K562 (cell line): ENCODE data around the gene SPATA20. TPM values are rescaled to one million over a fixed set of nuclear protein-coding genes. Genes with fewer than 3 reads are reported as not detected.

Experiments used
- ATAC-seq: fragments of 200-7000 bp; cut with Tn5 transposase; 3 replicates; pipeline ENCODE4 v1.9.1; 2020; ENCODE audit warnings: moderate library complexity
- BruUV-seq: library from RNA; stranded (reverse); fragments of 400-500 nt; replicated peaks from 2 replicates; lab custom pipeline; 2021; lab: Mats Ljungman, UMichigan
- CTCF ChIA-PET: fragments of 300-600 bp; formaldehyde crosslinking; extraction: SDS; loops from one replicate; lab custom pipeline; 2021; ENCODE audit warnings: low intra/inter-chr PET ratio; lab: Yijun Ruan, JAX
- POLR2A ChIA-PET: fragments of 300-600, 350-650 bp; sonication (Branson Sonifier 250); formaldehyde crosslinking; extraction: SDS; loops from one replicate; lab custom pipeline; 2021; ENCODE audit warnings: antibody characterized with exemption, inconsistent platforms; lab: Yijun Ruan, JAX
- DNase-seq, 4 experiments: peaks; one replicate each; pipeline versions ENCODE4 v3.0.0 to v3.0.0-alpha.2; 2011 to 2018; ENCODE audit warnings: low spot score in 3 of 4, mixed read lengths in 3 of 4; ENCODE audit errors: extremely low read depth in 1 of 4
- FAIRE-seq: peaks from 2 replicates; lab custom pipeline; 2011; peaks lifted over from hg19 to GRCh38; lab: Jason Lieb, UNC
- H2AFZ ChIP-seq: 2 replicates; pipeline ENCODE4 v1.6.0; 2011; ENCODE audit warnings: low read depth, low read length, control low read depth, inconsistent platforms
- H3K27ac ChIP-seq: fragments of 200-600 bp; 3 replicates; pipeline ENCODE4 v1.8.0; 2011; ENCODE audit warnings: low read depth, mild to moderate bottlenecking, control low read depth, inconsistent platforms, low read length, moderate library complexity, mixed read lengths; ENCODE audit errors: extremely low read depth
- H3K27me3 ChIP-seq, 2 experiments: fragments of 300-600 bp in 1 of 2; 2 replicates in 1 of 2; 3 replicates in 1 of 2; pipeline versions ENCODE4 v1.6.0 to v1.8.0; 2011; ENCODE audit warnings: inconsistent platforms in 2 of 2, low read length in 2 of 2, mild to moderate bottlenecking in 1 of 2, mixed read lengths in 1 of 2, moderate library complexity in 1 of 2; ENCODE audit not compliant: control insufficient read depth in 2 of 2, insufficient read depth in 2 of 2
- H3K36me3 ChIP-seq: fragments of 300-600 bp; 3 replicates; pipeline ENCODE4 v1.8.0; 2011; ENCODE audit warnings: mild to moderate bottlenecking, low read length, inconsistent platforms; ENCODE audit not compliant: control insufficient read depth, insufficient read depth
- H3K4me1 ChIP-seq, 2 experiments: fragments of 200-600 bp in 1 of 2; replicated peaks in 1 of 2; 2 replicates in 1 of 2; 3 replicates in 1 of 2; pipeline versions ENCODE4 v1.5.1 to v1.8.0; 2011; ENCODE audit warnings: inconsistent platforms in 2 of 2, low read length in 2 of 2, mild to moderate bottlenecking in 1 of 2, mixed read lengths in 1 of 2, moderate library complexity in 1 of 2; ENCODE audit not compliant: control insufficient read depth in 2 of 2, insufficient read depth in 2 of 2
- H3K4me2 ChIP-seq: 2 replicates; pipeline ENCODE4 v1.6.1; 2011; ENCODE audit warnings: low read length, control low read depth, inconsistent platforms, mixed read lengths; ENCODE audit not compliant: insufficient read depth
- H3K4me3 ChIP-seq: fragments of 200-600 bp; sonication (generic), shearing (Covaris generic); 2 replicates; pipeline ENCODE4 v1.5.1; 2016; ENCODE audit warnings: control low read depth, inconsistent platforms
- H3K79me2 ChIP-seq: fragments of 200-600 bp; 3 replicates; pipeline ENCODE4 v1.8.0; 2011; ENCODE audit warnings: low read length, inconsistent platforms; ENCODE audit not compliant: control insufficient read depth, insufficient read depth
- H3K9ac ChIP-seq, 2 experiments: 2 replicates each; pipeline versions ENCODE4 v1.6.0 to v1.6.1; 2011; ENCODE audit warnings: low read depth in 2 of 2, low read length in 2 of 2, control low read depth in 1 of 2, inconsistent platforms in 1 of 2, mild to moderate bottlenecking in 1 of 2, mixed read lengths in 1 of 2; ENCODE audit not compliant: insufficient read depth in 1 of 2
- H3K9me1 ChIP-seq: one replicate; pipeline ENCODE4 v1.6.0; 2011; ENCODE audit warnings: inconsistent platforms, mild to moderate bottlenecking, low read length, moderate library complexity; ENCODE audit not compliant: control insufficient read depth, insufficient read depth
- H3K9me3 ChIP-seq: replicated peaks from 2 replicates; pipeline ENCODE4 v1.5.1; 2011; ENCODE audit warnings: low read depth, low read length, inconsistent platforms; ENCODE audit not compliant: control insufficient read depth, insufficient read depth
- H4K20me1 ChIP-seq: replicated peaks from 2 replicates; pipeline ENCODE4 v1.6.1; 2011; ENCODE audit warnings: low read length, inconsistent platforms, mixed read lengths; ENCODE audit not compliant: control insufficient read depth, insufficient read depth
- ARID2 ChIP-seq: fragments of 450-650 bp; IDR thresholded peaks from 2 replicates; pipeline ENCODE4 v1.6.1; 2017; ENCODE audit warnings: antibody characterized with exemption, mild to moderate bottlenecking
- PURB ChIP-seq: sonication (generic); formaldehyde crosslinking; IDR thresholded peaks from 2 replicates; pipeline ENCODE4 v1.9.0; 2021; ENCODE audit warnings: low read depth, mild to moderate bottlenecking, missing genetic modification reagents
- ZFP36 ChIP-seq: fragments of 150-350 bp; IDR thresholded peaks from 2 replicates; pipeline ENCODE4 v1.6.1; 2018; ENCODE audit warnings: low read length, low read depth; ENCODE audit not compliant: partially characterized antibody
- ZNF316 ChIP-seq: fragments of 450-650 bp; IDR thresholded peaks from 2 replicates; pipeline ENCODE4 v1.6.1; 2016
- WGBS: fragments of 100-300 bp; shearing (Covaris generic); methylation state at CpG from one replicate; pipeline ENCODE4 v1.1.6; 2016; ENCODE audit warnings: low coverage, mixed read lengths; ENCODE audit not compliant: insufficient coverage; ENCODE audit errors: missing lambda C conversion rate; 5-methylcytosine and 5-hydroxymethylcytosine counted together
- in situ Hi-C: fragments of 300-500 bp; cut with MboI; formaldehyde crosslinking; loops from 4 replicates; pipeline ENCODE4 v1.15.0; 2018; ENCODE audit warnings: inconsistent platforms, mixed read lengths
- intact Hi-C: fragments of 100-400 bp; cut with micrococcal nuclease; formaldehyde crosslinking; loops from 2 replicates; pipeline ENCODE4 v1.14.2; 2022
- polyA plus RNA-seq, 8 experiments: library from polyadenylated mRNA; depleted of rRNA in 4 of 8; stranded (reverse) in 5 of 8; unstranded in 3 of 8; fragments of >200 nt; fragmentation: Nextera tagmentation in 2 of 8; fragmentation: Illumina TruSeq in 1 of 8; extraction: Ambion mirVana in 2 of 8; extraction: Trizol in 1 of 8; gene quantifications; 2 replicates each; pipeline versions ENCODE4 v1.2.1 to v1.2.3, GENCODE V29; 2011 to 2014; ENCODE audit warnings: inconsistent platforms in 1 of 8, missing spikeins in 1 of 8
- total RNA-seq, 7 experiments: library from RNA; depleted of rRNA in 6 of 7; stranded (reverse); fragments of >200 nt in 6 of 7; fragmentation: Illumina TruSeq in 2 of 7; extraction: Trizol in 2 of 7; gene quantifications; 2 replicates each; pipeline versions ENCODE4 v1.2.1 to v1.2.3, GENCODE V29; 2011 to 2021; ENCODE audit warnings: low replicate concordance in 1 of 7

Gene SPATA20
- total and polyA plus RNA-seq, 9 of the 15 experiments (the other 6 are each of a cell fraction or from before 2014, with no cell fraction given): 0.08 to 4.0 (median 1.5) TPM

- H3K36me3 ChIP-seq: no peaks in the 10 kb centered on the region
- in situ Hi-C loops (no loop called here), intact Hi-C loops (no loop called here)
- H3K9me3 ChIP-seq: no peaks in the 10 kb centered on the region
- FAIRE-seq: no peak
- POLR2A ChIA-PET: interaction anchor here (0.7 kb wide), 1 partner anchor 140 kb away, joined by 3 read pairs; no protein-coding TSS in a partner anchor
- no peak overlapping the region for H3K9ac ChIP-seq
- no peaks in the 10 kb centered on the region for H3K79me2 ChIP-seq
- peaks cover 25 to 58% of the 10 kb centered on the region in 2 experiments; a peak in 4 of 5 replicates for H3K27me3 ChIP-seq
- no peaks in the 10 kb centered on the region for H3K9me1 ChIP-seq
- peaks cover 16% of the 10 kb centered on the region; the same call in 1 of the 2 replicates for H4K20me1 ChIP-seq
- CTCF ChIA-PET: no interaction called here
- peaks cover 0 to 41% of the 10 kb centered on the region in 2 experiments; a peak in 3 of 5 replicates for H3K4me1 ChIP-seq
- BruUV-seq: no TSS peak
- no peak overlapping the region for H2AFZ ChIP-seq
- no peak for TF ChIP-seq PURB (CRISPR knock-in tag)
- TF ChIP-seq ZNF316: 0 out of 2 replicates have a peak, but pooled peaks have one; percentile 2
- no peak for ATAC-seq
- H3K4me3 ChIP-seq: no peak overlapping the region
- 12% methylated on average over 2 of the region's 2 CpGs for WGBS
- DNase-seq: no peak
- H3K4me2 ChIP-seq: no peak overlapping the region
- H3K27ac ChIP-seq: no peak overlapping the region
Measured at GRCh38 chr17:50534979-50535326, 12.0 kb upstream of the SPATA20 start.

GRCh38 chr17:50535407-50535806 is 11.6 kb upstream of the SPATA20 start:
- H4K20me1 ChIP-seq: peaks cover 16% of the 10 kb centered on the region; the same call in 1 of the 2 replicates
- intact Hi-C loops: no loop called here
- no peaks in the 10 kb centered on the region for H3K9me1 ChIP-seq
- no peak overlapping the region for H2AFZ ChIP-seq
- WGBS: 13% methylated on average over 7 of the region's 7 CpGs
- H3K4me2 ChIP-seq: no peak overlapping the region
- FAIRE-seq: no peak
- H3K9ac ChIP-seq: no peak overlapping the region
- no peaks in the 10 kb centered on the region for H3K36me3 ChIP-seq
- TF ChIP-seq ZFP36: peak; percentile 78
- no peak for TF ChIP-seq ARID2
- TF ChIP-seq, all 486 proteins: peak for 1
- POLR2A ChIA-PET: no interaction called here
- BruUV-seq: no TSS peak
- Histone ChIP-seq H3K27ac (no peak overlapping the region), H3K27me3 (peaks cover 22 to 58% of the 10 kb centered on the region in 2 experiments; a peak in 4 of 5 replicates), H3K4me1 (peaks cover 0 to 44% of the 10 kb centered on the region in 2 experiments; a peak in 3 of 5 replicates), H3K9me3 (no peaks in the 10 kb centered on the region), H3K79me2 (no peaks in the 10 kb centered on the region), H3K4me3 (no peak overlapping the region)
- ATAC-seq (no peak), DNase-seq (no peak)
- in situ Hi-C loops: no loop called here
- CTCF ChIA-PET: no interaction called here
